GM12801 (cell line): ENCODE measurements around the gene CHD6.

Experiments used
- CTCF ChIP-seq: IDR thresholded peaks from one replicate; pipeline ENCODE4 v1.5.1; 2011; ENCODE audit warnings: control low read depth; ENCODE audit not compliant: insufficient read length; ENCODE audit errors: extremely low read depth

CHD6 gene

DNA sequence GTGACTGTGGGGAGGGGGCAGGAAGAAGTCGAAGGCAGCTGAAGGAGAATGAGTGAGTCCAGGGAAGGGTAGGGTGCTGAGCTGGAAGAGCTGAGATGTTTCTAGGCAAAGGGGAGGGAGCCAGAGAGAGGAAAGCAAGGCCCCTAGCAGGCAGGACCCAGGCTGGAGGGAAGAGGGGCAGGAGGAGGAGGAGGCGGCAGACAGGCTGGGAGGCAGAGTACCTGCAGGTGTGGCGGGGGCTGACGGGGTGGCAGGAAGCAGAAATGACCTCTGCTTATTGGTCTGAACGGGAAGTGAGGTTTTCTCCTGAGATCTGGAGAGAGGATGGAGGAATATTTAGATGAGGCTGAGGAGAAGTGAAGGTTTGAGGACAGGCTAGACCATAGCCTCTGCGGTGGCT is 240.9 kb downstream of the CHD6 start:
- no peak for TF ChIP-seq CTCF

DNA sequence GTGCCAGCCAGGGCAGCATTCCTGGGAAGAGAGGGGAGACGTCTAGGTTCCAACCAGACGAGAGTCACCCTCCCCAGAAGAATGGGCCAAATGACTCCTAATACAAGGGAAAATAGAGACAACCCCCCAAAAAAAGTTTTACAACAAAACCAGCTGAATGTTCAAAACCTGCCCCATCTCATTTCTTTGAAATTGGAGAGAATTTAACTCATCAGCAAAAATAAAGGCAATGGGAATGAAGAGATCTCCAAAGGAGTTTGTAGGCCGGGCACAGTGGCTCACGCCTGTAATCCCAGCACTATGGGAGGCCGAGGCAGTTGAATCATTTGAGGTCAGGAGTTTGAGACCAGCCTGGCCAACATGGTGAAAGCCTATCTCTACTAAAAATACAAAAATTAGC is 241.8 kb downstream of the CHD6 start:
- no peak for TF ChIP-seq CTCF

DNA sequence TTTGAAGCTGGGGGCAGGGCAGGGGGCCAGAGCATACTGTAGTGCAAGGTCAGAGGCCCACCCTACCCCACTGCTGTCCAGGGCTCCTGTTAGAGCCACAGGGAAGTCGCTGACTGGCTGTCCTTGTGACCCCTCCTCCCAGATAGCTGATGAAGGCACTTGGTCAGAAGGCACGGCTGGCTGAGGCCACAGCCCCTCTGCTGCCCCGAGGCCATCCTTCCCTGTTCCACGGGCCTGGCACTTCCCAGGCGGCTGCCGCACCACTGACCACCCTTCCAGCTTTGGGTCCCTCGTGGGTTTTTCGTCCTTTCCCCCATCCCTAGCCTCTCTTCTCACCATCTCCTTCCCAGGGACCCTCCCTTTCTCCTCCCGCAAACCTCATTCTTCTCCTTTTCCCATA is 242.3 kb downstream of the CHD6 start:
- no peak for TF ChIP-seq CTCF

DNA sequence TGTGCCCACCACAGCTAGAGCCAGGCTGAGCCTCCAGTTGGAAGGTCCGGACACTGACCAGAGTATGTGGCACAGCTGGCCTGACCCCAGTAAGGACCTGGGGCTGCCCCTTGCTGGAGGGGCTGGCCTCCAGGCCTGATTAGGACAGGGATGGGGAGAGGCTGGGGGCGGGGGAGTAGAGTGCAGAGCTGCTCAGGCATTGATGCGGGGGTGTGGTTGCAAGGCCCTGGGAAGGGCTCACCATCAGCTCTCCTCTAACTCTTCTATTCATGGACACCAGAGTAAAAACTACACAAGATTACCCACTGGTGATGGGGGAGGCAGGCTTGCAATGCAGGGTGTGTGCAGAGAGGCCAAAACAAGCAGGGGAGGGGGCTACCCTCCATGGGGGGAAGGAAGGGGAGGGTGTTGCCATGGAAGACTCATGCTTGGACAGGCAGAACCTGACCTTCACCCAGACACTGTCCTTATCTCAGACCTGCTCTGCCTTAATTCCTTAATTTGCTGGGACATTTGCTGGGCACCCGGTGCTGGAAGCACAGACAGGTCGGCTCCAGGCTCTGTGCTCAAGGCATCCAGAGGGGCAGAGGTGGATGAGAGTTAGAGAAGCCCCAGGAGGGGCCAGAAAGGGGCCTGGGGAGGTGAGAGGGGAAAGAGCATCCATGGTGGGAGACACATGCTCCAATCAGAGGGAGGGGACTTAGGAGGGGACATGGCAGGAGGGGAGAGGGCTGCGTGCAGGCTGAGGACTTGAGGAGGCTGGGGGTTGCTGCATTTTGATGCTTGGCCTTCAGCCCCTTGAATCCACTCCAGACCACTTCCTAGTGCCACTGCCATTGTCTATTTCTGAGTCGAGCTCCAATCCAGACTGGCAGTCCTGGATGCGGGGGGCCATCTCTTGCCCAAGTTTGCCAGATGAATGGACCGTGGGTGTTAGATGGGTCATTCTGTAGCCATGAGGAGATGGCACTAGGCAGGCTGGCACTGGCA is 244.0 kb downstream of the CHD6 start:
- no peak for TF ChIP-seq CTCF

GRCh38 chr20:41373251-41373783 is 244.9 kb downstream of the CHD6 start:
- no peak for TF ChIP-seq CTCF

- TF ChIP-seq CTCF: no peak
These were observed 246.8 kb downstream of the CHD6 start for GRCh38 chr20:41371371-41371770.

DNA sequence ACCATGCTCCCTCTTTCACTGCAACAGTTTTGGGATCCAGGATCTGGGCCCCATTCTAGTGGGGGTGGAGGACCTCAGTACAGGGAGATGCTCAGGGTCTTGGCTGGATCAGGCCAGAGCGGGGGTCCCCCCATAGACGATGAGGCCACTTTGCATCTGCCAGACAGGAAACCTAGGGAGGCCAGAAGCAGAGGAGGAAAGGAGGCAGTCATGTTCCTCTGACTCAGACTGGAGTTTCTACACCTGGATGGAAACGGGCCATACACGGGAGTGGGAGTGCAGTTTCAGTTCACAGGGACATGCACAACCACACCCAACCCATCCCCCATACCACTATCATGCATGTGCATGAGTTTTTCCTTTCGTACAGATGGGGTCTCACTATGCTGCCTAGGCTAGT is 248.0 kb downstream of the CHD6 start:
- TF ChIP-seq CTCF: no peak
